A673 (cell line): ENCODE measurements around the gene TRIM21. TPM values are rescaled to one million over a fixed set of nuclear protein-coding genes. Genes with fewer than 3 reads are reported as not detected.
"Not testable (repeated sequence)": the region's sequence is repeated elsewhere in the genome, so short reads cannot be mapped to it uniquely, and the experiment has no call there.

Experiments used
- BruUV-seq: library from RNA; stranded (reverse); fragments of 400-500 nt; replicated peaks from 2 replicates; lab custom pipeline; 2021; lab: Mats Ljungman, UMichigan
- CTCF ChIA-PET: fragments of 300-600 bp; sonication (Branson Sonifier 250); formaldehyde crosslinking; loops from one replicate; lab custom pipeline; 2022; ENCODE audit warnings: antibody characterized with exemption; lab: Charles Lee
- POLR2A ChIA-PET: fragments of 300-600 bp; sonication (Branson Sonifier 250); formaldehyde crosslinking; loops from one replicate; lab custom pipeline; 2022; ENCODE audit warnings: antibody characterized with exemption; ENCODE audit not compliant: low non-redundant PET; lab: Charles Lee
- DNase-seq: peaks from one replicate; pipeline ENCODE4 v3.0.0-alpha.2; 2015; ENCODE audit warnings: low spot score
- H3K27ac ChIP-seq: fragments of 200-600 bp; sonication (generic); 2 replicates; pipeline ENCODE4 v1.5.1; 2016; ENCODE audit warnings: mixed run types, low read depth, mild to moderate bottlenecking, mixed read lengths, antibody characterized with exemption, low read length; ENCODE audit not compliant: poor library complexity, severe bottlenecking
- H3K27me3 ChIP-seq: fragments of 200-600 bp; sonication (generic); replicated peaks from 2 replicates; pipeline ENCODE4 v1.6.1; 2017; ENCODE audit warnings: mixed run types, low read depth, mild to moderate bottlenecking, mixed read lengths, antibody characterized with exemption, low read length; ENCODE audit not compliant: insufficient read depth, poor library complexity
- H3K36me3 ChIP-seq: fragments of 200-600 bp; sonication (generic); 2 replicates; pipeline ENCODE4 v1.6.1; 2016; ENCODE audit warnings: mixed run types, mild to moderate bottlenecking, mixed read lengths, antibody characterized with exemption, low read length; ENCODE audit not compliant: insufficient read depth, poor library complexity, severe bottlenecking
- H3K4me1 ChIP-seq: fragments of 200-600 bp; sonication (generic); 2 replicates; pipeline ENCODE4 v1.6.1; 2017; ENCODE audit warnings: mixed run types, mild to moderate bottlenecking, mixed read lengths, antibody characterized with exemption, low read length; ENCODE audit not compliant: insufficient read depth, poor library complexity, severe bottlenecking
- H3K4me3 ChIP-seq: fragments of 200-600 bp; sonication (generic); 2 replicates; pipeline ENCODE4 v1.5.1; 2016; ENCODE audit warnings: low read depth, mixed run types, mild to moderate bottlenecking, mixed read lengths, low read length; ENCODE audit not compliant: poor library complexity, severe bottlenecking
- H3K9me3 ChIP-seq: fragments of 200-600 bp; sonication (generic); 2 replicates; pipeline ENCODE4 v1.6.1; 2016; ENCODE audit warnings: mixed run types, low read depth, mild to moderate bottlenecking, mixed read lengths, antibody characterized with exemption, low read length; ENCODE audit not compliant: poor library complexity, severe bottlenecking
- EZH2 ChIP-seq: fragments of 200-600 bp; sonication (generic); IDR thresholded peaks from 2 replicates; pipeline ENCODE4 v1.6.1; 2017; ENCODE audit warnings: borderline replicate concordance, low read depth, mild to moderate bottlenecking, mixed read lengths, antibody characterized with exemption, low read length; ENCODE audit not compliant: poor library complexity, severe bottlenecking
- intact Hi-C: fragments of 100-400 bp; cut with micrococcal nuclease; formaldehyde crosslinking; loops from one replicate; pipeline ENCODE4 v1.10.0; 2022; ENCODE audit not compliant: unreplicated experiment
- total RNA-seq: library from RNA; stranded (reverse); gene quantifications from 2 replicates; pipeline ENCODE4 v1.2.3, GENCODE V29; 2021
- TF ChIP-seq, protein P1 (sequence below): fragments of 300-800, 200-600 bp; sonication (generic); conservative IDR thresholded peaks from 2 replicates; pipeline ENCODE4 v1.5.1; 2017; ENCODE audit warnings: low read depth, mild to moderate bottlenecking, antibody characterized with exemption, low read length, moderate library complexity, mixed read lengths

TRIM21 gene
- total RNA-seq, 1 experiment from 2014 or later: 5.0 TPM

DNA sequence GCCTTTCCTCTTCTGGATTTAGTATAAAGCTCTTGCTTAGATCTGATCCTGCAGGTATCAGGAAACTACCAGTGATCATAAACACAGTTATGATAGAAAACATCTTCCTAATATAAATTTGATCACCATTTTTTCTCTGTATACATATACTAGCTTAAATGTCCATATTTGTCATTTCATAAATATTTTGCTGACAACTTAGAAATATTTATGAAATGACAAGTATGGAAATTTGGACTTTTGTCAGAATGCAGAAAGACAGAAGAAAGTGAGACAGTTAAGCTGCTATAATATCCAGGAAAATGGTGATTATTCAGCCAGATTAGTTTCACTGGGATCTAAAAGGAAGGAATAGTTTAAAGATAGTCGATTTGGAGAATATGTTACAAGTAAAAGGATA lies 22.8 kb upstream of the TRIM21 start:
- Histone ChIP-seq H3K36me3 (no peaks in the 10 kb centered on the region), H3K27ac (no peak overlapping the region), H3K9me3 (no peaks in the 10 kb centered on the region), H3K27me3 (peaks cover 20% of the 10 kb centered on the region), H3K4me1 (no peaks in the 10 kb centered on the region), H3K4me3 (no peak overlapping the region)
- ChIA-PET POLR2A (no interaction called here), CTCF (no interaction called here)
- BruUV-seq: no TSS peak
- intact Hi-C loops: no loop called here
- TF ChIP-seq, protein P1, sequence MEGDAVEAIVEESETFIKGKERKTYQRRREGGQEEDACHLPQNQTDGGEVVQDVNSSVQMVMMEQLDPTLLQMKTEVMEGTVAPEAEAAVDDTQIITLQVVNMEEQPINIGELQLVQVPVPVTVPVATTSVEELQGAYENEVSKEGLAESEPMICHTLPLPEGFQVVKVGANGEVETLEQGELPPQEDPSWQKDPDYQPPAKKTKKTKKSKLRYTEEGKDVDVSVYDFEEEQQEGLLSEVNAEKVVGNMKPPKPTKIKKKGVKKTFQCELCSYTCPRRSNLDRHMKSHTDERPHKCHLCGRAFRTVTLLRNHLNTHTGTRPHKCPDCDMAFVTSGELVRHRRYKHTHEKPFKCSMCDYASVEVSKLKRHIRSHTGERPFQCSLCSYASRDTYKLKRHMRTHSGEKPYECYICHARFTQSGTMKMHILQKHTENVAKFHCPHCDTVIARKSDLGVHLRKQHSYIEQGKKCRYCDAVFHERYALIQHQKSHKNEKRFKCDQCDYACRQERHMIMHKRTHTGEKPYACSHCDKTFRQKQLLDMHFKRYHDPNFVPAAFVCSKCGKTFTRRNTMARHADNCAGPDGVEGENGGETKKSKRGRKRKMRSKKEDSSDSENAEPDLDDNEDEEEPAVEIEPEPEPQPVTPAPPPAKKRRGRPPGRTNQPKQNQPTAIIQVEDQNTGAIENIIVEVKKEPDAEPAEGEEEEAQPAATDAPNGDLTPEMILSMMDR: no peak
- TF ChIP-seq EZH2: no peak
- no peak for DNase-seq

GRCh38 chr11:4406206-4406605 lies 12.7 kb upstream of the TRIM21 start:
- H3K27me3 ChIP-seq, intact Hi-C loops, POLR2A ChIA-PET, BruUV-seq, H3K4me3 ChIP-seq, H3K27ac ChIP-seq, H3K4me1 ChIP-seq, DNase-seq, H3K9me3 ChIP-seq, CTCF ChIA-PET, H3K36me3 ChIP-seq: not testable (repeated sequence)

- no peaks in the 10 kb centered on the region for H3K4me1 ChIP-seq
- POLR2A ChIA-PET: no interaction called here
- no peak overlapping the region for H3K27ac ChIP-seq
- H3K4me3 ChIP-seq: peak overlapping the region; percentile 68
- no peaks in the 10 kb centered on the region for H3K27me3 ChIP-seq
- TF ChIP-seq EZH2: no peak
- TF ChIP-seq, protein P1: no peak
- no TSS peak for BruUV-seq
- CTCF ChIA-PET: no interaction called here
- no peak for DNase-seq
- intact Hi-C loops: no loop called here
- no peaks in the 10 kb centered on the region for H3K36me3 ChIP-seq
- no peaks in the 10 kb centered on the region for H3K9me3 ChIP-seq
These were observed 339 bp upstream of the TRIM21 start for GRCh38 chr11:4393858-4394223.

GRCh38 chr11:4388221-4388620 lies 5.3 kb downstream of the TRIM21 start:
- intact Hi-C loops: no loop called here
- Histone ChIP-seq H3K27ac (no peak overlapping the region), H3K4me1 (no peaks in the 10 kb centered on the region), H3K27me3 (no peaks in the 10 kb centered on the region), H3K9me3 (no peaks in the 10 kb centered on the region), H3K36me3 (no peaks in the 10 kb centered on the region), H3K4me3 (no peak overlapping the region)
- ChIA-PET POLR2A (no interaction called here), CTCF (no interaction called here)
- no TSS peak for BruUV-seq
- no peak for DNase-seq
- TF ChIP-seq EZH2: no peak
- TF ChIP-seq, protein P1: no peak
